IMR-90 (cell line): ENCODE results near the gene TAB2. TPM values are rescaled to one million over a fixed set of nuclear protein-coding genes. Genes with fewer than 3 reads are reported as not detected.

ENCODE experiments used
- ATAC-seq: fragments of 200-7000 bp; cut with Tn5 transposase; 2 replicates; pipeline ENCODE4 v1.9.1; 2020; ENCODE audit warnings: low read depth, mild to moderate bottlenecking, moderate library complexity
- BruUV-seq: library from RNA; stranded (reverse); fragments of 400-500 nt; replicated peaks from 2 replicates; lab custom pipeline; 2021; lab: Mats Ljungman, UMichigan
- CTCF ChIA-PET: fragments of 300-600 bp; formaldehyde crosslinking; extraction: SDS; loops from one replicate; lab custom pipeline; 2021; ENCODE audit warnings: antibody characterized with exemption; lab: Yijun Ruan, JAX
- POLR2A ChIA-PET: fragments of 300-600 bp; sonication (Branson Sonifier 250); formaldehyde crosslinking; loops from one replicate; lab custom pipeline; 2022; ENCODE audit warnings: antibody characterized with exemption; ENCODE audit not compliant: unreplicated experiment; lab: Charles Lee
- DNase-seq: peaks from one replicate; pipeline ENCODE4 v3.0.0; 2013
- H2AFZ ChIP-seq: replicated peaks from 2 replicates; pipeline ENCODE3; 2013; ENCODE audit warnings: low read length, mild to moderate bottlenecking; ENCODE audit not compliant: poor library complexity
- H2AK5ac ChIP-seq: 2 replicates; pipeline ENCODE4 v1.6.1; 2013; ENCODE audit warnings: low read depth, low read length, inconsistent platforms
- H2AK9ac ChIP-seq: replicated peaks from 2 replicates; pipeline ENCODE3; 2013; ENCODE audit warnings: mild to moderate bottlenecking, low read depth, low read length, moderate library complexity; ENCODE audit not compliant: poor library complexity
- H2BK120ac ChIP-seq: 2 replicates; pipeline ENCODE4 v1.6.1; 2013; ENCODE audit warnings: low read depth, low read length, inconsistent platforms
- H2BK15ac ChIP-seq: 3 replicates; pipeline ENCODE4 v1.6.1; 2013; ENCODE audit warnings: low read depth, low read length, inconsistent platforms
- H2BK20ac ChIP-seq: 2 replicates; pipeline ENCODE4 v1.6.1; 2013; ENCODE audit warnings: low read depth, mild to moderate bottlenecking, inconsistent platforms, low read length, moderate library complexity
- H2BK5ac ChIP-seq: 2 replicates; pipeline ENCODE4 v1.6.1; 2013; ENCODE audit warnings: mild to moderate bottlenecking, low read depth, low read length, inconsistent platforms; ENCODE audit not compliant: poor library complexity, severe bottlenecking
- H3K14ac ChIP-seq: replicated peaks from 2 replicates; pipeline ENCODE4 v1.6.1; 2013; ENCODE audit warnings: low read depth, low read length, inconsistent platforms
- H3K18ac ChIP-seq: 2 replicates; pipeline ENCODE4 v1.6.1; 2013; ENCODE audit warnings: low read depth, low read length, control low read depth
- H3K23ac ChIP-seq: 2 replicates; pipeline ENCODE4 v1.6.1; 2013; ENCODE audit warnings: low read depth, low read length, inconsistent platforms
- H3K27ac ChIP-seq: 2 replicates; pipeline ENCODE4 v1.5.1; 2013; ENCODE audit warnings: mild to moderate bottlenecking, control low read depth, low read length; ENCODE audit not compliant: insufficient read depth
- H3K27me3 ChIP-seq: 2 replicates; pipeline ENCODE4 v1.6.1; 2013; ENCODE audit warnings: low read length; ENCODE audit not compliant: control insufficient read depth, insufficient read depth
- H3K36me3 ChIP-seq: 2 replicates; pipeline ENCODE4 v1.6.1; 2013; ENCODE audit warnings: low read length, mixed read lengths; ENCODE audit not compliant: control insufficient read depth, insufficient read depth
- H3K4ac ChIP-seq: 2 replicates; pipeline ENCODE4 v1.6.1; 2013; ENCODE audit warnings: low read depth, low read length, inconsistent platforms
- H3K4me1 ChIP-seq: 2 replicates; pipeline ENCODE4 v1.6.1; 2013; ENCODE audit warnings: low read length, mixed read lengths; ENCODE audit not compliant: control insufficient read depth, insufficient read depth
- H3K4me2 ChIP-seq: 2 replicates; pipeline ENCODE4 v1.6.1; 2013; ENCODE audit warnings: low read depth, mild to moderate bottlenecking, control low read depth, low read length, moderate library complexity
- H3K4me3 ChIP-seq: 2 replicates; pipeline ENCODE4 v1.5.1; 2013; ENCODE audit warnings: low read depth, mild to moderate bottlenecking, control low read depth, low read length, moderate library complexity; ENCODE audit not compliant: insufficient read depth
- H3K56ac ChIP-seq: 2 replicates; pipeline ENCODE4 v1.6.1; 2013; ENCODE audit warnings: low read length, inconsistent platforms; ENCODE audit not compliant: insufficient read depth; ENCODE audit errors: extremely low read depth
- H3K79me1 ChIP-seq, 2 experiments: 2 replicates each; pipeline ENCODE4 v1.6.1; 2013; ENCODE audit warnings: low read length in 2 of 2, inconsistent platforms in 1 of 2, low read depth in 1 of 2
- H3K9ac ChIP-seq: 2 replicates; pipeline ENCODE4 v1.6.1; 2013; ENCODE audit warnings: low read depth, low read length, control low read depth
- H3K9me1 ChIP-seq: 2 replicates; pipeline ENCODE4 v1.6.1; 2013; ENCODE audit warnings: low read length, inconsistent platforms; ENCODE audit not compliant: insufficient read depth
- H3K9me3 ChIP-seq: 2 replicates; pipeline ENCODE4 v1.6.1; 2013; ENCODE audit warnings: low read length; ENCODE audit not compliant: control insufficient read depth, insufficient read depth
- H4K20me1 ChIP-seq: 2 replicates; pipeline ENCODE4 v1.6.1; 2013; ENCODE audit warnings: low read length, inconsistent platforms; ENCODE audit not compliant: insufficient read depth
- H4K5ac ChIP-seq: 2 replicates; pipeline ENCODE4 v1.6.1; 2013; ENCODE audit warnings: mild to moderate bottlenecking, low read depth, low read length, control low read depth
- H4K8ac ChIP-seq, 2 experiments: 2 replicates each; pipeline ENCODE4 v1.6.1; 2013; ENCODE audit warnings: low read depth in 2 of 2, low read length in 2 of 2, control low read depth in 1 of 2, inconsistent platforms in 1 of 2
- H4K91ac ChIP-seq: 2 replicates; pipeline ENCODE4 v1.6.1; 2013; ENCODE audit warnings: low read depth, low read length, inconsistent platforms; ENCODE audit not compliant: insufficient read depth
- BHLHE40 ChIP-seq: fragments of 150-350 bp; IDR thresholded peaks from 2 replicates; pipeline ENCODE4 v1.6.1; 2016; ENCODE audit warnings: mild to moderate bottlenecking, low read depth, low read length
- CEBPB ChIP-seq: IDR thresholded peaks from 2 replicates; pipeline ENCODE4 v1.6.1; 2012; ENCODE audit warnings: low read depth, low read length, improper control_type of control experiment
- CHD1 ChIP-seq: IDR thresholded peaks from 2 replicates; pipeline ENCODE4 v1.6.1; 2012; ENCODE audit warnings: low read depth, low read length, improper control_type of control experiment
- FOS ChIP-seq: fragments of 150-350 bp; IDR thresholded peaks from 2 replicates; pipeline ENCODE4 v1.6.1; 2016; ENCODE audit warnings: low read depth, low read length
- MAFK ChIP-seq: IDR thresholded peaks from 2 replicates; pipeline ENCODE4 v1.6.1; 2012; ENCODE audit warnings: low read depth, low read length, improper control_type of control experiment
- MXI1 ChIP-seq: IDR thresholded peaks from 2 replicates; pipeline ENCODE4 v1.6.1; 2012; ENCODE audit warnings: low read depth, mild to moderate bottlenecking, low read length, moderate library complexity, borderline replicate concordance
- NFE2L2 ChIP-seq: fragments of 150-350 bp; IDR thresholded peaks from 2 replicates; pipeline ENCODE4 v1.6.1; 2016; ENCODE audit warnings: low read depth, mild to moderate bottlenecking, low read length
- POLR2A ChIP-seq: IDR thresholded peaks from 2 replicates; pipeline ENCODE4 v1.6.1; 2012; ENCODE audit warnings: mild to moderate bottlenecking, low read depth, low read length
- RAD21 ChIP-seq: IDR thresholded peaks from 2 replicates; pipeline ENCODE4 v1.6.1; 2012; ENCODE audit warnings: low read length, improper control_type of control experiment
- RCOR1 ChIP-seq: IDR thresholded peaks from 2 replicates; pipeline ENCODE4 v1.6.1; 2012; ENCODE audit warnings: mild to moderate bottlenecking, low read length, improper control_type of control experiment; ENCODE audit not compliant: insufficient replicate concordance
- RFX5 ChIP-seq: IDR thresholded peaks from 2 replicates; pipeline ENCODE4 v1.8.0; 2012; ENCODE audit warnings: low read depth, mild to moderate bottlenecking, low read length, moderate library complexity
- SMC3 ChIP-seq: fragments of 150-350 bp; IDR thresholded peaks from 2 replicates; pipeline ENCODE4 v1.6.1; 2016; ENCODE audit warnings: low read depth, mild to moderate bottlenecking, antibody characterized with exemption, low read length, moderate library complexity
- WGBS, 2 experiments: methylation state at CpG; one replicate each; pipeline versions ENCODE4 v1.1.5 to v1.1.7; 2013; ENCODE audit warnings: missing lambda C conversion rate in 2 of 2; ENCODE audit not compliant: insufficient read length in 1 of 2; ENCODE audit errors: extremely low coverage in 2 of 2; 5-methylcytosine and 5-hydroxymethylcytosine counted together
- dilution Hi-C: fragments of 300-500 bp; cut with HindIII; formaldehyde crosslinking; loops from one replicate; pipeline ENCODE4 v1.14.3; 2018; ENCODE audit warnings: low sequenced_read_pairs; ENCODE audit not compliant: unreplicated experiment
- in situ Hi-C: fragments of 300-500 bp; cut with MboI; formaldehyde crosslinking; loops from 3 replicates; pipeline ENCODE4 v1.14.3; 2019; ENCODE audit warnings: low sequenced_read_pairs, inconsistent platforms, mixed read lengths
- intact Hi-C: fragments of 100-400 bp; cut with micrococcal nuclease; formaldehyde crosslinking; loops from 2 replicates; pipeline ENCODE4 v1.10.0; 2022
- polyA plus RNA-seq, 3 experiments: library from polyadenylated mRNA; depleted of rRNA; stranded (reverse); fragments of >200 nt; gene quantifications; 2 replicates each; pipeline ENCODE4 v1.2.3, GENCODE V29; 2012; ENCODE audit warnings: low replicate concordance in 1 of 3
- total RNA-seq: library from RNA; depleted of rRNA; stranded (reverse); fragments of >200 nt; gene quantifications from 2 replicates; pipeline ENCODE4 v1.2.3, GENCODE V29; 2012
- TF ChIP-seq, protein P1 (sequence below): fragments of 150-350 bp; IDR thresholded peaks from 2 replicates; pipeline ENCODE4 v1.6.1; 2017; ENCODE audit warnings: mild to moderate bottlenecking, antibody characterized with exemption, low read length, low read depth
- TF ChIP-seq, protein P2 (sequence below): conservative IDR thresholded peaks from 2 replicates; pipeline ENCODE4 v1.5.1; 2012; ENCODE audit warnings: mild to moderate bottlenecking, low read depth, low read length, improper control_type of control experiment
- TF ChIP-seq, protein P3 (sequence below): fragments of 150-350 bp; IDR thresholded peaks from 2 replicates; pipeline ENCODE4 v1.6.1; 2016; ENCODE audit warnings: low read depth, mild to moderate bottlenecking, low read length, moderate library complexity, borderline replicate concordance

The TAB2 gene
- total and polyA plus RNA-seq, 2 of the 4 experiments (the other 2 are of a cell fraction) = 20.8 to 25.3 TPM

DNA sequence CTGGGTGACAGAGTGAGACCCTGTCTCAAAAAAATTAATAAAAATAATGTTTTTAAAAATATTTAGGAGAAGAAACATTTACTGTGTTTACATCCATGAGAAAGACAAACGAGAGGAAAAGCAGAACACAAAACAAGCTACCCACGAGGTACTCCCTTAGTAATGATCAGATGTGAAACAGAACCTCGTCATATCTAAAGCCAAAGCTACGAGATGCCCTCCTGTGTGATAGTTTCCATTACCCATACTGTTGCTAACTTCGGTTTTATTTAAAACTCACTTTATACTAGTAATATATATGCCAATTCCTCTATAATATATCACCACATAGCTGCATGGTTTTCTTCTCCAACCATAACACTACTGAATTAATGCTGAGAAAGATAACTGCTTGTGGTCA lies 103.6 kb downstream of the TAB2 start:
- no CpG with 5 or more reads among the region's 5 CpGs for WGBS, 2 experiments
- POLR2A ChIA-PET = no interaction called here

More for the DNA sequence above, 103.6 kb downstream of the TAB2 start:
- H3K56ac ChIP-seq = no peak overlapping the region
- H3K36me3 ChIP-seq = no peaks in the 10 kb centered on the region
- H3K4me1 ChIP-seq = peaks cover 2% of the 10 kb centered on the region; the same call in 1 of the 2 replicates
- intact Hi-C loops = no loop called here
- H3K4ac ChIP-seq = no peak overlapping the region
- H3K14ac ChIP-seq = no peak overlapping the region
- no peak overlapping the region for H2BK5ac ChIP-seq
- no peak overlapping the region for H3K4me3 ChIP-seq
- TF ChIP-seq MXI1 (no peak), POLR2A (no peak), RCOR1 (no peak), RAD21 (no peak), FOS (no peak), CEBPB (no peak), CHD1 (no peak), NFE2L2 (no peak), BHLHE40 (no peak), MAFK (no peak), SMC3 (no peak), RFX5 (no peak)
- TF ChIP-seq, protein P1, sequence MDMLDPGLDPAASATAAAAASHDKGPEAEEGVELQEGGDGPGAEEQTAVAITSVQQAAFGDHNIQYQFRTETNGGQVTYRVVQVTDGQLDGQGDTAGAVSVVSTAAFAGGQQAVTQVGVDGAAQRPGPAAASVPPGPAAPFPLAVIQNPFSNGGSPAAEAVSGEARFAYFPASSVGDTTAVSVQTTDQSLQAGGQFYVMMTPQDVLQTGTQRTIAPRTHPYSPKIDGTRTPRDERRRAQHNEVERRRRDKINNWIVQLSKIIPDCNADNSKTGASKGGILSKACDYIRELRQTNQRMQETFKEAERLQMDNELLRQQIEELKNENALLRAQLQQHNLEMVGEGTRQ = no peak
- TF ChIP-seq, protein P2, sequence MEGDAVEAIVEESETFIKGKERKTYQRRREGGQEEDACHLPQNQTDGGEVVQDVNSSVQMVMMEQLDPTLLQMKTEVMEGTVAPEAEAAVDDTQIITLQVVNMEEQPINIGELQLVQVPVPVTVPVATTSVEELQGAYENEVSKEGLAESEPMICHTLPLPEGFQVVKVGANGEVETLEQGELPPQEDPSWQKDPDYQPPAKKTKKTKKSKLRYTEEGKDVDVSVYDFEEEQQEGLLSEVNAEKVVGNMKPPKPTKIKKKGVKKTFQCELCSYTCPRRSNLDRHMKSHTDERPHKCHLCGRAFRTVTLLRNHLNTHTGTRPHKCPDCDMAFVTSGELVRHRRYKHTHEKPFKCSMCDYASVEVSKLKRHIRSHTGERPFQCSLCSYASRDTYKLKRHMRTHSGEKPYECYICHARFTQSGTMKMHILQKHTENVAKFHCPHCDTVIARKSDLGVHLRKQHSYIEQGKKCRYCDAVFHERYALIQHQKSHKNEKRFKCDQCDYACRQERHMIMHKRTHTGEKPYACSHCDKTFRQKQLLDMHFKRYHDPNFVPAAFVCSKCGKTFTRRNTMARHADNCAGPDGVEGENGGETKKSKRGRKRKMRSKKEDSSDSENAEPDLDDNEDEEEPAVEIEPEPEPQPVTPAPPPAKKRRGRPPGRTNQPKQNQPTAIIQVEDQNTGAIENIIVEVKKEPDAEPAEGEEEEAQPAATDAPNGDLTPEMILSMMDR = no peak
- TF ChIP-seq, protein P3, sequence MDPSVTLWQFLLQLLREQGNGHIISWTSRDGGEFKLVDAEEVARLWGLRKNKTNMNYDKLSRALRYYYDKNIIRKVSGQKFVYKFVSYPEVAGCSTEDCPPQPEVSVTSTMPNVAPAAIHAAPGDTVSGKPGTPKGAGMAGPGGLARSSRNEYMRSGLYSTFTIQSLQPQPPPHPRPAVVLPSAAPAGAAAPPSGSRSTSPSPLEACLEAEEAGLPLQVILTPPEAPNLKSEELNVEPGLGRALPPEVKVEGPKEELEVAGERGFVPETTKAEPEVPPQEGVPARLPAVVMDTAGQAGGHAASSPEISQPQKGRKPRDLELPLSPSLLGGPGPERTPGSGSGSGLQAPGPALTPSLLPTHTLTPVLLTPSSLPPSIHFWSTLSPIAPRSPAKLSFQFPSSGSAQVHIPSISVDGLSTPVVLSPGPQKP = no peak
- in situ Hi-C loops = loop anchor here (10.0 kb wide), 1 partner anchor 836 kb away; no protein-coding TSS in a partner anchor
- BruUV-seq = no TSS peak
- dilution Hi-C loops = no loop called here
- no peak overlapping the region for H3K9ac ChIP-seq
- no peaks in the 10 kb centered on the region for H3K9me1 ChIP-seq
- no peak overlapping the region for H2AK5ac ChIP-seq
- H3K27ac ChIP-seq = no peak overlapping the region
- H3K4me2 ChIP-seq = no peak overlapping the region
- no peaks in the 10 kb centered on the region for H3K9me3 ChIP-seq
- peaks cover 5% of the 10 kb centered on the region for H3K27me3 ChIP-seq
- no peak overlapping the region for H2AFZ ChIP-seq
- H2AK9ac ChIP-seq = no peak overlapping the region
- no peak overlapping the region for H3K18ac ChIP-seq
- no peak overlapping the region for H4K91ac ChIP-seq
- no peak overlapping the region for H4K5ac ChIP-seq
- CTCF ChIA-PET = interaction anchor here (2.9 kb wide), 1 partner anchor 11 kb away, joined by 10 read pairs; no protein-coding TSS in a partner anchor
- no peak overlapping the region for H2BK120ac ChIP-seq
- H2BK20ac ChIP-seq = no peak overlapping the region
- no peak for DNase-seq
- H4K20me1 ChIP-seq = no peaks in the 10 kb centered on the region
- no peak overlapping the region for H2BK15ac ChIP-seq
- no peaks in the 10 kb centered on the region for H3K79me1 ChIP-seq
- H3K23ac ChIP-seq = no peak overlapping the region
- no peak for ATAC-seq
- H4K8ac ChIP-seq = no peak overlapping the region
